ENCODE results near the gene SLC38A3. TPM values are rescaled to one million over a fixed set of nuclear protein-coding genes. Genes with fewer than 3 reads are reported as not detected.

Gene SLC38A3
- total RNA-seq, 1 donor from 2014 or later: not detected

DNA sequence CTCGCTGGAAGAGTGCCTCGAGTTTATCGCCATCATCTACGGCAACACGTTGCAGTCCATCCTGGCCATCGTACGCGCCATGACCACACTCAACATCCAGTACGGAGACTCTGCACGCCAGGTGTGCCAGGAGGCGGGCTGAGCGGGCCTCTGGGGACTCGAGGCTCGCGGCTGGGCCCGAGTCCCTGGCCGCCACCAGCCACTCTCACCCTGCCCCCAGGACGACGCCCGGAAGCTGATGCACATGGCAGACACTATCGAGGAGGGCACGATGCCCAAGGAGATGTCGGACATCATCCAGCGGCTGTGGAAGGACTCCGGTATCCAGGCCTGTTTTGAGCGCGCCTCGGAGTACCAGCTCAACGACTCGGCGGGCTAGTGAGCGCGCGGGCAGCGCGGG lies 11.8 kb upstream of the SLC38A3 start:
- H3K27me3 ChIP-seq: peaks cover 18% of the 10 kb centered on the region
- TF ChIP-seq, protein P1, sequence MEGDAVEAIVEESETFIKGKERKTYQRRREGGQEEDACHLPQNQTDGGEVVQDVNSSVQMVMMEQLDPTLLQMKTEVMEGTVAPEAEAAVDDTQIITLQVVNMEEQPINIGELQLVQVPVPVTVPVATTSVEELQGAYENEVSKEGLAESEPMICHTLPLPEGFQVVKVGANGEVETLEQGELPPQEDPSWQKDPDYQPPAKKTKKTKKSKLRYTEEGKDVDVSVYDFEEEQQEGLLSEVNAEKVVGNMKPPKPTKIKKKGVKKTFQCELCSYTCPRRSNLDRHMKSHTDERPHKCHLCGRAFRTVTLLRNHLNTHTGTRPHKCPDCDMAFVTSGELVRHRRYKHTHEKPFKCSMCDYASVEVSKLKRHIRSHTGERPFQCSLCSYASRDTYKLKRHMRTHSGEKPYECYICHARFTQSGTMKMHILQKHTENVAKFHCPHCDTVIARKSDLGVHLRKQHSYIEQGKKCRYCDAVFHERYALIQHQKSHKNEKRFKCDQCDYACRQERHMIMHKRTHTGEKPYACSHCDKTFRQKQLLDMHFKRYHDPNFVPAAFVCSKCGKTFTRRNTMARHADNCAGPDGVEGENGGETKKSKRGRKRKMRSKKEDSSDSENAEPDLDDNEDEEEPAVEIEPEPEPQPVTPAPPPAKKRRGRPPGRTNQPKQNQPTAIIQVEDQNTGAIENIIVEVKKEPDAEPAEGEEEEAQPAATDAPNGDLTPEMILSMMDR (IDR thresholded peaks at IDR 0.05): no peak
- intact Hi-C loops (cut with DNase I): loop anchor here (1.0 kb wide), 1 partner anchor 80 kb away; no protein-coding TSS in a partner anchor
- H3K9me3 ChIP-seq: no peaks in the 10 kb centered on the region
- no peak overlapping the region for H3K27ac ChIP-seq
- H3K4me1 ChIP-seq: peaks cover 10 to 15% of the 10 kb centered on the region in 2 donors
- H3K4me3 ChIP-seq: peak overlapping the region in 1 of 2 donors; percentile 39
- H3K36me3 ChIP-seq: peaks cover 0 to 4% of the 10 kb centered on the region in 2 donors
- DNase-seq (ENCODE audit: low spot score in 2 of 2): no peak

DNA sequence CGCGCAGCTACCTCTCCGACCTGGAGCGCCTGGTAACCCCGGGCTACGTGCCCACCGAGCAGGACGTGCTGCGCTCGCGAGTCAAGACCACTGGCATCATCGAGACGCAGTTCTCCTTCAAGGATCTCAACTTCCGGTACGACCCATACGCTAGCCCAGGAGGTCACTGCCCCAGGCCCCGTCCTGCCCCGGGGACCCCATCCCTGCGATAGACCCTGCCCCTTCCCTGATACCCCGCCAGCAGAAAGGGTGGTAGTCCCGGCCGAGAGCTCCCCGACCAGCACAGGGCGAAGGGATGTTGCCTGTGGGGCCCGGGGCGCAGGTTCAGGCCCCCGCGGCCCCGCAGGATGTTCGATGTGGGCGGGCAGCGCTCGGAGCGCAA lies 11.3 kb upstream of the SLC38A3 start:
- Histone ChIP-seq H3K4me1 (peaks cover 10 to 15% of the 10 kb centered on the region in 2 donors), H3K9me3 (no peaks in the 10 kb centered on the region), H3K27ac (no peak overlapping the region), H3K36me3 (no peaks in the 10 kb centered on the region), H3K27me3 (peaks cover 18% of the 10 kb centered on the region), H3K4me3 (peak overlapping the region in 1 of 2 donors; percentile 39)
- TF ChIP-seq, protein P1 (IDR thresholded peaks at IDR 0.05): no peak
- intact Hi-C loops (cut with DNase I): loop anchor here (1.0 kb wide), 2 partner anchors 33 to 80 kb away; no protein-coding TSS in a partner anchor
- no peak for DNase-seq (ENCODE audit: low spot score in 2 of 2)

DNA sequence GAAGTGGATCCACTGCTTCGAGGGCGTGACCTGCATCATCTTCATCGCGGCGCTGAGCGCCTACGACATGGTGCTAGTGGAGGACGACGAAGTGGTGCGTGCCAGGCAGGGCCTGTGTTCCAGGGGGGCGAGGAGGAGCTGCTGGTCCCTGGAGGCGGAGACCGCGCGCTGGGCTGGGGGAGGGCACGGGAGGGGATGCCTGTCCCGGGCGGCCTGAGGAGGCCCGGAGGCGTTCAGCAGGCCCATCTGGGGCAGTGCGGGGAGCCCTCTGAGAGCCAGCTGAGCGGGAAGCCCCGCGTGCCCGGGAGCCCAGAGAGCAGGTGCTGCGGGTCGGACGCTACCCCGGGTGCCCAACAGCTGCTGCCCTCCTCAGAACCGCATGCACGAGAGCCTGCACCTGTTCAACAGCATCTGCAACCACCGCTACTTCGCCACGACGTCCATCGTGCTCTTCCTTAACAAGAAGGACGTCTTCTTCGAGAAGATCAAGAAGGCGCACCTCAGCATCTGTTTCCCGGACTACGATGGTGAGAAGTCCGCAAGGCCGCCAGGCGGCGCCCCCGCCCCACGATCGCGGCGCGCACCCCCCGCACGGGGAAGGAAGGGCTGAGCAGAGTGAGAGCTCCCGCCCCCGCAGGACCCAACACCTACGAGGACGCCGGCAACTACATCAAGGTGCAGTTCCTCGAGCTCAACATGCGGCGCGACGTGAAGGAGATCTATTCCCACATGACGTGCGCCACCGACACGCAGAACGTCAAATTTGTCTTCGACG lies 10.8 kb upstream of the SLC38A3 start:
- Histone ChIP-seq H3K9me3 (no peaks in the 10 kb centered on the region), H3K4me1 (peaks cover 10 to 15% of the 10 kb centered on the region in 2 donors), H3K36me3 (no peaks in the 10 kb centered on the region), H3K27ac (no peak overlapping the region), H3K4me3 (peak overlapping the region in 1 of 2 donors; percentile 39), H3K27me3 (peaks cover 18% of the 10 kb centered on the region)
- intact Hi-C loops (cut with DNase I): loop anchor here (1.0 kb wide), 1 partner anchor 32 kb away; no protein-coding TSS in a partner anchor
- TF ChIP-seq, protein P1 (IDR thresholded peaks at IDR 0.05): peak; percentile 71 to 94 (median 86)
- DNase-seq (ENCODE audit: low spot score in 2 of 2): peak in 1 of 2 donors; percentile 75

DNA sequence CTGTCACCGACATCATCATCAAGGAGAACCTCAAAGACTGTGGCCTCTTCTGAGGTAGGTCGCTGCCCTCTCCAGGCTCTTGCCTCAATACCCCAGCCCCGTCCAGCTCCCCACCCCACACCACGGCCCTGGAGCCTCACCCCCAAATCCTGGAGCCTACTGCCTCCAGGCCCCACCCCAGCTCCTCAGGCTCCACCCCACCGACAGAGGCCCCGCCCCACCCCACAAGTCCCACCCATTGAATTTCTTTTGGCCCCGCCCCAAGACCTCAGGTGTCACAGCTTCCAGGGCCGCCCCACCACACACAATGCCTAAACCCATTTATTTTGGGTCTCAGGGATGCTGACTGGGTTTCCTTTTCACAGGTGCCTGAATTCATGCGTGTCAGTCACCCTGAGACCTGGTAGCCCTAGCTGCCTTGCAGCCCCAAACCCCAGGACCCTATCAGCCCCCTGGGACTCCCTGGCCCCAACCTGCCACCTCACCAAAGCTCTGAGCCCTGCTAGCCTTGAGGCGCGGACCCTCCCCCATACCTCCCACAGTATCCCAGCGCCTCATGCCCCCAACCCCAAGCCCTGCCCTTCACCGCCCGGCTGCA lies 10.1 kb upstream of the SLC38A3 start:
- peak overlapping the region in 1 of 2 donors; percentile 39 for H3K4me3 ChIP-seq
- peaks cover 18% of the 10 kb centered on the region for H3K27me3 ChIP-seq
- TF ChIP-seq, protein P1 (IDR thresholded peaks at IDR 0.05): no peak
- no peak for DNase-seq (ENCODE audit: low spot score in 2 of 2)
- intact Hi-C loops (cut with DNase I): loop anchor here (1.0 kb wide), 1 partner anchor 31 kb away; no protein-coding TSS in a partner anchor
- H3K9me3 ChIP-seq: no peaks in the 10 kb centered on the region
- no peak overlapping the region for H3K27ac ChIP-seq
- no peaks in the 10 kb centered on the region for H3K36me3 ChIP-seq
- H3K4me1 ChIP-seq: peaks cover 10 to 15% of the 10 kb centered on the region in 2 donors

DNA sequence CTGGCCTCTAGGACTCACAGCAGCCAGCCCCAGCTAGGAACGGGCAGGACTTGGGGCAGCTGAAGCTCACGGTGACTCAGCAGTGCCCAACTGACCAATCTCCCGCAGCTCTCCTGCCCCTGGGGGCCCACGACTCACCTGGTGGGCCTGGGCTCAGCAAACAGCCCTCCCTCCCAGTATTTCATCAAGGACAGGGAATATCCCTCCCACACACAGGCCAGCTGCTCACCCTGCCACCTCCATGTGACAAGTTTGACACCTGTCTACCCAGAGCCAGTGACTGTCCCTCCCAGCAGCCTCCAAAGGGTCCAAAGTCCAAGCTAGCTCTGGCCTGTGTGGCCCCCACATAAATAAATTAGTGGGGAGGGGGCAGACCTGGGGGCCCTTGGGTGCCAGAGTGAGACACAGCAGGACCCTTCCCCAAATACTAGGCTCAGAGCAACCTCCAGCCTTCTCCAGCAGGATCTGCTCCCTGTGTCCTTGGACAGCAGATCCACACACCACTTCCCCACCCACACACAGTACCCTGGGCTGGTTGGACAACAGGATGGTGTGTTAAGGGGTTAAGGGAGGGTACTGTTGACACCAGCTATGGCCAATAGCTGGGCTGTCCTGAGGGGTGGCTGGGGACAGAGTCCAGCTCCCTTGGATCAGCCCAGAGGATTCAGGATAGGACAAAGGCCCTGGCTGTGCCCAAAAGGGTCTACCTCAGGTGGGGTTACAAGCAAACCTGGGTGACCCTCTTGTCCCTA lies 9.4 kb upstream of the SLC38A3 start:
- TF ChIP-seq, protein P1 (IDR thresholded peaks at IDR 0.05): no peak
- no peaks in the 10 kb centered on the region for H3K36me3 ChIP-seq
- no peak overlapping the region for H3K27ac ChIP-seq
- H3K4me3 ChIP-seq: no peak overlapping the region
- intact Hi-C loops (cut with DNase I): no loop called here
- H3K9me3 ChIP-seq: no peaks in the 10 kb centered on the region
- peaks cover 10 to 15% of the 10 kb centered on the region in 2 donors for H3K4me1 ChIP-seq
- no peak for DNase-seq (ENCODE audit: low spot score in 2 of 2)
- H3K27me3 ChIP-seq: peaks cover 18% of the 10 kb centered on the region

Data from ascending aorta (tissue), 2 donors.